Activated effector memory CD4-positive, alpha-beta T cell treated with anti-CD3 and anti-CD28 coated beads, Interleukin-2, amount 50 U/mL, for 16 hours (primary cell): Measurements from ENCODE around the gene INPPL1.
"Not testable (repeated sequence)": the region's sequence is repeated elsewhere in the genome, so short reads cannot be mapped to it uniquely, and the experiment has no call there.

Experiments
- DNase-seq: peaks from one replicate; pipeline ENCODE4 v3.0.0-alpha.2; 2020

INPPL1 gene

DNA sequence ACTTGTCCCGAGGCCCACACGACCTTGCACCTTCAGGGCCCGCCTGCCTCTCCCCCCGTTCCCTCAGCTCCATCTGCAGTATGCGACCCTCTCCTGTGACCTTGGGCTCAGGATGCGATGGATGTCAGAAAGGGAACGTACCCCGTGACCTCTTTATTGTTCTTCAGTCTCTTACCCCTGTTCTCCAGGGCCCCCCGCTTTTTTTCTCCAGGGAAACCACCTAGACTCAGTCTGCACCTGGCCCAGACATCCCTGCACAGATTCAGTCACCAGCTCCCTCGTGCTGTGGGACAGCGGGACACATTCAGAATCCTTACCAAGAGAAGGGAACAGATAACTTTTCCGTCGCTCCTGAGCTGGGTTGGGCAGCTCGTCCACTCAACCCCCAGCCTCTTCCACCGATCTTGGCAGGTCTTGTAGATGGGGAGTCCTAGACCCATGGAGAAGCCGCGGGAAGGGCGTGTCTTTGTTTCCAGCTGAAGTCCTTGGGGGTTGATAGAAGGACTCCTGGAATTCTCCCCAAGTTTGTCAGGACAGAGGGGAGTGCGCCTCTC lies 20.8 kb downstream of the INPPL1 start:
- no peak for DNase-seq

GRCh38 chr11:72247584-72247983 lies 23.0 kb downstream of the INPPL1 start:
- DNase-seq = no peak

DNA sequence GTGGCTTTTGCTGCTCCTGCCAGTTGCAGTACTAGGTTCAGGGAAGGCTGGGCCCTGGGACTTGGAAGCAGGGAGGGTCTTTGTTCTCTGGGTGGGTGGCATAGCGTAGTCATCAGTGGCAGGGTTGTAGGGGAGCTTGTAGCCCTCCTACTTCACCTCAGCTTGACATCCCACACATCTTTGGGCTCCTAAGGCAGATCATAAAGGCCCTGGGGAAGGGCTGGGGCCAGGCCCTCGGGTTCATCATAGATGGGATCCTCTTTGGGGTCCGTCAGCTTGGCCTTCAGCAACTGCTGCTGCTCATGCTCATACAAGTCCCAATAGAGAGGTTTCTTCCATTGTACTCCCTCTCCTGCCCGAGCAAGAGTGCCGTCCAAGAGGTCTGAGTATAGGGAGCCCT lies 25.4 kb downstream of the INPPL1 start:
- no peak for DNase-seq

DNA sequence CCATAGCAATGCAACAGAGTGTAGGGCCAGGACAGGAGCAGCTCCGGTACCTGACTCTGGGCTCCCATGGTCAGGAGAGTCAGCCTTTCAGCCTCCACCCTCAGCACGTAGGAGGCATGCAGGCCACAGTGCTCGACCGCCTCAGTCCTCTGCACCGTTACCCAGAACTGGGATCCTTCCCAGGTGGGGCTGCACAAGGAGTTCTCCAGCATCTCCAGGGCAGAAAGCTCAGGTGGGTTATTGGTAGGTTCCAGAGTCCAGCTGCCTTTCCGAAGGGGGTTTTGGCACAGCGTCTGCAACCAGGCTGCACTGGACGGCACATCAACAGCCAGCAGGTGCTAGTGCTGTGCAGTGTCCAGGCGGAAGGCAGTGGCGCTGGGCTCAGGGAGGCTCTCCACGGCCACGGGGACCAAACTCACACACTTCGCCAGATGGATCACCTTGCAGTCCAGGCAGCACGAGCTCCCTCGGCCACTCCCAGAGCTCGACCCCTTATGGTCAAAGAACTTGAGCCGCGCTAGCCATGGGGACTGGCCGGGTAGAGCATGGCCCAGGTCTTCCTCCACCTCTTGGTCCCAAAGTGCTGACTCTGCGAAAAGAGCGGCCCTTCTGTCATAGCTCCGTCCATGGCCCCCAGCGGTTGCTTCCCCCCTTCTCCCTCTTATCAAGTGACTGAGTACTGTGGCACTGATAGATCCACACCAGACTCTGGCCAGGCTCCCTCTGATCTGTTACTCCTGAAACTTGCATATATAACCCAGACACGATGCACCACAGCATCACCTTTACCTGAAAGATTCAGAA lies 26.3 kb downstream of the INPPL1 start:
- no peak for DNase-seq

DNA sequence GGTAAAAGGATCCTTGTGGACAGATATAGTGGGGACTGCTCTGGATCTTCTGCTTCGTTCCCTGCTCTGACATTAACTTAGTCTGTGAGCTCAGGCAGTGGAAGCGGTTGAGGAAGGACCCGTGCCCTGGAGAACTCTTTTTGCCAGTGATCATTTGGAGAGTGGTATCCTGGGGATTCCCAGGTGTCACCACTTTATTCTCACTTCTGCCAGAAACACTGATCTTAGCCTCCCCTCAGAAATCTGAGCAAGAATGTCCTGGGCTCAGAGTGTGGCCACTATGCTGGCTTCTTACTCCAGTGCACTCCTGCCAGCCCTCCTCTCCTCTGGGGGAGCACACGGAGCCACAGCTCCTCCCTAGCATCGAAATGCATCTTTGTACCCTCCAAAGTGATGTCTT lies 27.0 kb downstream of the INPPL1 start:
- DNase-seq = no peak

DNA sequence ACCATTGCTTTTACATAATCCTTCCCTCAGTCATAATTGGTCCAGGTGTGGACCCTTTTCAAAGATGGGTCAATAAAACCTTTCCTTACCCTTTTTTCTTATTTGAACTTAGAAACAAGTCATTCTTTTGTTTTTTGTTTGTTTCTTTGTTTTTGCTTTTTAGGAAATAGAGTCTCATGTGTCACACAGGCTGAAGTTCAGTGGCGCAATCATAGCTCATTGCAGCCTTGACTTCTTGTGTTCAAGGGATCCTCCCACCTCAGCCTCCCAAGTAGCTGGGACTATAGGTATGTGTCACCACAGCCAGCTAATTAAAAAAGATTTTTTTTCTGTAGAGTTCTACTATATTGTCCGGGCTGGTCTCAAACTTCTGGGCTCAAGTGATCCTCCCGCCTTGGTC lies 28.8 kb downstream of the INPPL1 start:
- no peak for DNase-seq

DNA sequence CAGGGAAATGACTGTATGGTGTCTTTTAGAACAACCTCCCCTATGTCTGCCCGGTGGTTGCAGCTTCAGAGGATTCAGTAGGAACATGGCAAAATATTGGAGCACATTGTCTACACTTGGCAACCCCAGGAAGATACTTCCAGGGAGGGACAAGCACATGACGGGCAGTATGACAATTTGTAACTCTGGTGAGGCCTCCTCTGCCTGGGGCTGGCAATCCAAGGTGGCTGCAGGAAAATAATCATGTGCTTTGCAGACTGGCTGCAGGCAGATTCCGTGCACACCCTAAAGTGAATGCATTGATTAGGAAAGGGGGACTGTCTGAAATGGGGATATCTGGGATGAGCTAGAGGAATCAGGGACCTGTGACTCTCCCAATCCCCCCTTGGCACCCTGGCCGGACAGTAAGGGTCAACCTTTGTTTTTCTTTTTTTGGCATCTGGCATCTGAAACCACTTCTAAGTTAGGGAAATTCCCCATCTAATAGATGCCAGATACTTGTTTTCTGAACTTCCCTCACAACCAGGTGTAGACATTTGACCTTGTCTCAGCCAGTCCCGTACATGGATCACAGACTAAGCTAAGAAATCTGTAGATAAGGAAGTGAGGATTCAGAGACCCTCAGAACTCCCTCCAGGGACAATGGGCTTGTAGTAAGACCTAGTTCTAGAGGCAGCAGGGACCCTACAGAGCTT lies 29.9 kb downstream of the INPPL1 start:
- DNase-seq = no peak

DNA sequence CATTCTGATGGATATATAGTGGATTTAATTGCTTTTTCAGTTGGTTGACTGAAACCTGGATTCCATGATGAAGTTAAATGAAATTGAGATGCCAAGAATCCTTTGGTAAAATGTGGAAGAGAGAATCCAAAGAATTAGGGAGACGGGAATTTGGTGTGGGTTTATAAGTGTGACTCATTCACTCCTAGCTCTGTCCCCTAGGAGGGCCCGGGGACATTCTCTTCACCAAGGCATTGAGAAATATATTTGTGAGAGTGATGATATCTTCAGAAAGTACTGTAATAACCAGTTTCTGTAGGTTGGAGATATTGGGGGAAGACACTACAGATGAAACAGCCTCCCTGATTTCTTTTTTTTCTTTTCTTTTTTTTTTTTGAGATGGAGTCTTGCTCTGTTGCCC lies 33.0 kb downstream of the INPPL1 start:
- no peak for DNase-seq

- DNase-seq = no peak
These were observed 34.9 kb downstream of the INPPL1 start for GRCh38 chr11:72259490-72259889.

- no peak for DNase-seq
These were observed 36.0 kb downstream of the INPPL1 start for GRCh38 chr11:72260574-72260973.

- no peak for DNase-seq
These were observed 38.8 kb downstream of the INPPL1 start for GRCh38 chr11:72263361-72263760.

DNA sequence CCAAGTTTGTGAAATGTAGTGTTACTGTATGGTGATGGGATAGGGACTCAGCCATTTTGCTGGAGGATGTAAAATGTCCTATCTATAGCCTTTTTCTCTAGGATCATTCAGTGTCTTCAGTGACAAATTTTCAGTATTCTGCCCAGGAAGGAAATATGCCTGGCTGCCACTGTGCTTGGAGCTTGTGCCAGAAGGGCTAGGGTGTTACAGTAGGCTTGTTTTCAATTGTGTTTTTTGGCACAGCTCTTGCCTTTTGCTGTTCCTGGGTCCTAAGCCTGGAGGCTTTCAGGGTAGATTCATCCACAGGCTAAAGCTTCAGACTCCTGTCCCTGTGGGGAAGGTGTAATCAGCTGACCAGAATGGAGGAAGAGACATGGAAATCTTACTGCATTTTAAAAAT lies 41.4 kb downstream of the INPPL1 start:
- no peak for DNase-seq

DNA sequence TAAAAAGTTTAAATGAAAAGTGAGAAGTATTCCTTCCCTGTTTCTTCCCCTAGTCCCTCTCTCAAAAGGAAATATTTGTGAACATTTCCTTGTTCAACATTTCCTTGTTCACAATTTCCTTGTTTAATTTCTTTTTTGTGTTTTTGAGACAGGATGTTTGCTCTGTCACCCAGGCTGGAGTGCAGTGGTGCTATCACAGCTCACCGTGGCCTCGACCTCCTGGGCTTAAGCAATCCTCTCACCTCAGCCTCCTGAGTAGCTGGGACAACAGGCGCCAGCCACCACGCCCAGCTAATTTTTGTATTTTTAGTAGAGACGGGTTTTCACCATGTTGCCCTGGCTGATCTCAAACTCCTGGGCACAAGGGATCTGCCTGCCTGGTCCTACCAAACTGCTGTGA lies 42.4 kb downstream of the INPPL1 start:
- not testable (repeated sequence) for DNase-seq

- DNase-seq = no peak
These were observed 43.5 kb downstream of the INPPL1 start for GRCh38 chr11:72267956-72268617.

DNA sequence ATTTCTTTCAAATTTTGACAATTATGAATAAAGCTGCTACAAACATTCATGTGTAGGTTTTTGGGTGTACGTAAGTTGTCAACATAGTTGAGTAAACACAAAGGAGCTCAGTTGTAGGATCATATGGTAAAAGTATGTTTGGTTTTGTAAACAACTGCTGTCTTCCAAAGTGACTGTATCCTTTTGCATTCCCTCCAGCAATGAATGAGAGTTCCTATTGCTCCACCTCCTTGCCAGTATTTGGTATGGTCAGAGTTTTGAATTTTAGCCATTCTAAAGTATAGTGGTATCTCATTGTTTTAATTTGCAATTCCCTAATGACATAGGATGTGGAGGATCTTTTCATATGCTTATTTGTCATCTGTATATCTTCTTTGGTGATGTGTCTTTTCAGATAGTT lies 47.4 kb downstream of the INPPL1 start:
- no peak for DNase-seq

DNA sequence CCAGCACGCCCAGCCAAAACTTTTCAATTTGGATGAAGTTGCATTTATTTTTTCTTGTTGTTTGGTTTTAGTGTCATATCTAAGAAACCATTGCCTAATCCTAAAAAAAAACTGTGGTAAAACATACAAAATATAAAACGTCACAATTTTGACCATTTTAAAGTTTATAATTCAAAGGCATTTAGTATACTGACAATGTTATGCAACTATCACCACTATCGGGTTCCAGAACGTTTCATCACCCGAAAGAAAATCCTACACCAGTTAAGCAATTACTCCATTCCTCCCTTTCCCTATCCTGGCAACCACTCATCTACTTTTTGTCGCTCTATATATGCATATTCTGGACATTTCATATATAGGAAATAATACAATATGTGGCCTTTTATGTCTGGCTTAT lies 49.9 kb downstream of the INPPL1 start:
- no peak for DNase-seq

- no peak for DNase-seq
These were observed 54.3 kb downstream of the INPPL1 start for GRCh38 chr11:72278905-72279304.

DNA sequence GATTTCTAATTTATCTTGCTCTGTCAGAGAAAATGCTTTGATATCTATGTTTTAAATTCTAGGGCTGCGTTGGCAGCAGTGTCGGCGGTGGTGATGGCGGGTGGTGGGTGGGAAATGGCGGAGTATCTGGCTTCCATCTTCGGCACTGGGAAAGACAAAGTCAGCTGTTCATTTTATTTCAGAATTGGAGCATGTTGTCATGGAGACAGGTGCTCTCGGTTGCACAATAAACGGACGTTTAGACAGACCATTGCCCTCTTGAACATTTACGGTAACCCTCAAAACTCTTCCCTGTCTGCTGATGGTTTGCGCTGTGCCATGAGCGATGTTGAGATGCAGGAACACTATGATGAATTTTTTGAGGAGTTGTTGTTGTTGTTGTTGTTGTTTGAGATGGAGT lies 55.5 kb downstream of the INPPL1 start:
- no peak for DNase-seq

DNA sequence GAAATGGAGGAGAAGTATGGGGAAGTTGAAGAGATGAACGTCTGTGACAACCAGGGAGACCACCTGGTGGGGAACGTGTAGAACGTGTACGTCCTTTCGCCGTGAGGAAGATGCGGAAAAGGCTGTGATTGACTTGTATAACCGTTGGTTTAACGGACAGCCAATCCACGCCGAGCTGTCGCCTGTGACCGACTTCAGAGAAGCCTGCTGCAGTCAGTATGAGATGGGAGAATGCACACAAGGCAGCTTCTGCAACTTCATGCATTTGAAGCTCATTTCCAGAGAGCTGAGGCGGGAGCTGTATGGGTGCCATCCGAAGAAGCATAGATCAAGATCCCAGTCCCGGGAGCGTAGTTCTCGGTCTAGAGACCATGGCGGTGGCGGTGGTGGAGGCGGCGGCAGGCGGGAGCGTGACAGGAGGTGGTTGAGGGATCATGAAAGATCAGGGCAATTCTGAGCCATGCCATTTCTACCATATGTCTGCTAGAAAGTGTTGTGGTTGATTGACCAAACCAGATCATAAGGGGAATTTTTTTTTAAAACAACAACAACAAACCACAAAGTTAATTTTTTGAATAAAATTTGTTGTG lies 56.3 kb downstream of the INPPL1 start:
- DNase-seq = no peak

DNA sequence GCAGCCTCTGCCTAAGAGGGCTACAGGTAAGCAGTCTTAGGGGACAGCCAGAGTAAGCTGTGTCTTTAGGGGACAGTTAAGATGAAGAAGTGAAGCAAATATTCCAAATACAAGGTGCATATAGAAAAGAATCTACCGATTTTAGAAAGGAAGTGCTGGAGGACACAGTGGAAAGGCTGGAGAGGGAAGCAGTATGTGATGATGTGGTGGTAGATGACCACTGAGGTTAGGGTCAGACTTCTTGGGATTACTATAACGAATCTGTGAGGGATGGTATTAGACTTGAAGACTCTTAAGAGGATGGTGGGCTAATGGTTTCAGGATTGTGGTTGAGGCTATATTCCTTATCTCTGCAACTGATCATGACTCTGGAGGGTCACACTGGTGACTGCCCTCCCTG lies 59.4 kb downstream of the INPPL1 start:
- DNase-seq = no peak

DNA sequence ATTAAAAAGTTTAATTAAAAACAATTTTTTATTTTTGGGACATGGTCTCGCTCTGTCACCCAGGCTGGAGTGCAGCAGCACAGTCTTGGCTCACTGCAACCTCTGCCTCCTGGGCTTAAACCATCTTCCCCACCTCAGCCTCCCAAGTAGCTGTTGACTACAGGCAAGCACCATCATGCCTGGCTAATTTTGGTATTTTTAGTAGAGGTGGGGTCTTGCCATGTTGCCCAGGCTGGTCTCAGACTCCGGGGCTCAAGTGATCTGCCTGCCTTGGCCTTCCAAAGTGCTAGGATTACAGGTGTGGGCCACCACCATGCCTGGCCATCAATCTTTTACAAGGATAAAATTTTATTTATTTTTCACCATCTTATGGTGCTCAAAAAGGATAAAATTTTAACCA lies 62.7 kb downstream of the INPPL1 start:
- no peak for DNase-seq
